ENCODE measurements around the gene TTBK2. TPM values are rescaled to one million over a fixed set of nuclear protein-coding genes. Genes with fewer than 3 reads are reported as not detected.
"Not testable (repeated sequence)": the region's sequence is repeated elsewhere in the genome, so short reads cannot be mapped to it uniquely, and the experiment has no call there.

The TTBK2 gene
- total and polyA plus RNA-seq, 10 of the 15 experiments (the other 5 are each of a cell fraction or from before 2014, with no cell fraction given): 0.66 to 9.1 (median 3.7) TPM

- no peak for TF ChIP-seq ZBTB33 (IDR thresholded peaks at IDR 0.05)
- TF ChIP-seq ZZZ3 (IDR thresholded peaks at IDR 0.05; ENCODE audit: control insufficient read depth, insufficient read length, low read depth): no peak
- no peak for TF ChIP-seq CEBPB (IDR thresholded peaks at IDR 0.05; ENCODE audit: borderline replicate concordance in 1 of 2, low read depth in 2 of 2, low read length in 2 of 2)
- no peak for TF ChIP-seq SREBF1 (IDR thresholded peaks at IDR 0.05; ENCODE audit: low read length)
- no peak for TF ChIP-seq SP1 (IDR thresholded peaks at IDR 0.05; ENCODE audit: low read depth, low read length)
Measured at GRCh38 chr15:42772144-42772543, 148.4 kb downstream of the TTBK2 start (continued).

- ATAC-seq; RAD21 ChIA-PET (ENCODE audit: unreplicated experiment); H3K4me2 ChIP-seq (ENCODE audit: control insufficient read depth, insufficient read depth); in situ Hi-C loops (cut with MboI); intact Hi-C loops (cut with micrococcal nuclease; ENCODE audit: unreplicated experiment); H3K27ac ChIP-seq (ENCODE audit: control insufficient read depth, insufficient read depth); H3K36me3 ChIP-seq (ENCODE audit: control insufficient read depth in 2 of 2, insufficient read depth in 2 of 2, low read length in 1 of 2); H3K4me1 ChIP-seq (ENCODE audit: control insufficient read depth, insufficient read depth, low read length); H3K9me3 ChIP-seq (replicated peaks; ENCODE audit: control insufficient read depth, insufficient read depth, low read length); H3K9ac ChIP-seq (ENCODE audit: control insufficient read depth, insufficient read depth, low read length); H2AFZ ChIP-seq (ENCODE audit: control insufficient read depth, low read depth, low read length); BruUV-seq (replicated peaks); H3K79me2 ChIP-seq (ENCODE audit: control insufficient read depth, insufficient read depth, low read length); H3K27me3 ChIP-seq (replicated peaks in 1 of 2; ENCODE audit: control insufficient read depth in 2 of 2, insufficient read depth in 2 of 2, low read length in 1 of 2); FAIRE-seq; CTCF ChIA-PET; H4K20me1 ChIP-seq (ENCODE audit: control insufficient read depth, insufficient read depth); H3K4me3 ChIP-seq; SMC1A ChIA-PET (ENCODE audit: uncharacterized antibody, unreplicated experiment); DNase-seq (ENCODE audit: low read depth, low spot score): not testable (repeated sequence)
- POLR2A ChIA-PET: interaction anchor here (0.7 kb wide), 3 partner anchors 277 to 1280 kb away, joined by 4 to 9 read pairs (median 6); no protein-coding TSS in a partner anchor
- 76% methylated on average over 4 of the region's 4 CpGs for WGBS (ENCODE audit: insufficient coverage, insufficient replicate concordance, low lambda C conversion rate, missing lambda C conversion rate)
Measured at GRCh38 chr15:42766109-42766508, 154.5 kb downstream of the TTBK2 start.

- H3K27ac ChIP-seq (ENCODE audit: control insufficient read depth, insufficient read depth); H3K9ac ChIP-seq (ENCODE audit: control insufficient read depth, insufficient read depth, low read length); H3K4me2 ChIP-seq (ENCODE audit: control insufficient read depth, insufficient read depth); in situ Hi-C loops (cut with MboI); POLR2A ChIA-PET; intact Hi-C loops (cut with micrococcal nuclease; ENCODE audit: unreplicated experiment); H3K4me1 ChIP-seq (ENCODE audit: control insufficient read depth, insufficient read depth, low read length); SMC1A ChIA-PET (ENCODE audit: uncharacterized antibody, unreplicated experiment); H3K9me3 ChIP-seq (replicated peaks; ENCODE audit: control insufficient read depth, insufficient read depth, low read length); H2AFZ ChIP-seq (ENCODE audit: control insufficient read depth, low read depth, low read length); RAD21 ChIA-PET (ENCODE audit: unreplicated experiment); BruUV-seq (replicated peaks); H3K36me3 ChIP-seq (ENCODE audit: control insufficient read depth in 2 of 2, insufficient read depth in 2 of 2, low read length in 1 of 2); DNase-seq (ENCODE audit: low read depth, low spot score); FAIRE-seq; H3K79me2 ChIP-seq (ENCODE audit: control insufficient read depth, insufficient read depth, low read length); H3K4me3 ChIP-seq; H4K20me1 ChIP-seq (ENCODE audit: control insufficient read depth, insufficient read depth); H3K27me3 ChIP-seq (replicated peaks in 1 of 2; ENCODE audit: control insufficient read depth in 2 of 2, insufficient read depth in 2 of 2, low read length in 1 of 2); ATAC-seq: not testable (repeated sequence)
- CTCF ChIA-PET: interaction anchor here (0.6 kb wide), 1 partner anchor 115 kb away, joined by 3 read pairs; no protein-coding TSS in a partner anchor
- WGBS (ENCODE audit: insufficient coverage, insufficient replicate concordance, low lambda C conversion rate, missing lambda C conversion rate): 89% methylated on average over 16 of the region's 16 CpGs
Measured at GRCh38 chr15:42764154-42764731, 156.3 kb downstream of the TTBK2 start.

- not testable (repeated sequence) for H3K9ac ChIP-seq (ENCODE audit: control insufficient read depth, insufficient read depth, low read length); H3K4me1 ChIP-seq (ENCODE audit: control insufficient read depth, insufficient read depth, low read length)
Measured at GRCh38 chr15:42761813-42762212, 158.8 kb downstream of the TTBK2 start.

More at GRCh38 chr15:42761813-42762212, 158.8 kb downstream of the TTBK2 start:
- DNase-seq (ENCODE audit: low read depth, low spot score); H3K4me3 ChIP-seq; POLR2A ChIA-PET; H4K20me1 ChIP-seq (ENCODE audit: control insufficient read depth, insufficient read depth); intact Hi-C loops (cut with micrococcal nuclease; ENCODE audit: unreplicated experiment); H3K36me3 ChIP-seq (ENCODE audit: control insufficient read depth in 2 of 2, insufficient read depth in 2 of 2, low read length in 1 of 2); ATAC-seq; H3K4me2 ChIP-seq (ENCODE audit: control insufficient read depth, insufficient read depth); CTCF ChIA-PET; in situ Hi-C loops (cut with MboI); H3K79me2 ChIP-seq (ENCODE audit: control insufficient read depth, insufficient read depth, low read length); H3K27ac ChIP-seq (ENCODE audit: control insufficient read depth, insufficient read depth); H3K27me3 ChIP-seq (replicated peaks in 1 of 2; ENCODE audit: control insufficient read depth in 2 of 2, insufficient read depth in 2 of 2, low read length in 1 of 2); H3K9me3 ChIP-seq (replicated peaks; ENCODE audit: control insufficient read depth, insufficient read depth, low read length); BruUV-seq (replicated peaks); H2AFZ ChIP-seq (ENCODE audit: control insufficient read depth, low read depth, low read length); FAIRE-seq; SMC1A ChIA-PET (ENCODE audit: uncharacterized antibody, unreplicated experiment); RAD21 ChIA-PET (ENCODE audit: unreplicated experiment): not testable (repeated sequence)
- 47% methylated on average over 2 of the region's 2 CpGs for WGBS (ENCODE audit: insufficient coverage, insufficient replicate concordance, low lambda C conversion rate, missing lambda C conversion rate)
